Osteoblast (primary cell): ENCODE results near the gene RIMKLB. TPM values are rescaled to one million over a fixed set of nuclear protein-coding genes. Genes with fewer than 3 reads are reported as not detected.

ENCODE experiments used
- DNase-seq: peaks from one replicate; pipeline ENCODE4 v3.0.0; 2011; ENCODE audit warnings: low spot score, mixed read lengths; ENCODE audit not compliant: insufficient read length; ENCODE audit errors: missing footprints
- H2AFZ ChIP-seq: 2 replicates; pipeline ENCODE4 v1.6.0; 2011; ENCODE audit warnings: mild to moderate bottlenecking, low read length
- H3K27ac ChIP-seq: 2 replicates; pipeline ENCODE4 v1.5.1; 2011; ENCODE audit warnings: mild to moderate bottlenecking, low read depth, low read length, moderate library complexity
- H3K27me3 ChIP-seq: 2 replicates; pipeline ENCODE4 v1.6.0; 2012; ENCODE audit warnings: mild to moderate bottlenecking, control low read depth, inconsistent platforms, low read length, moderate library complexity; ENCODE audit not compliant: insufficient read depth
- H3K36me3 ChIP-seq: 2 replicates; pipeline ENCODE4 v1.5.1; 2011; ENCODE audit warnings: mild to moderate bottlenecking, low read length, control low read depth, moderate library complexity; ENCODE audit not compliant: insufficient read depth
- H3K4me1 ChIP-seq: 2 replicates; pipeline ENCODE4 v1.5.1; 2011; ENCODE audit warnings: mild to moderate bottlenecking, low read length, control low read depth, moderate library complexity; ENCODE audit not compliant: insufficient read depth
- H3K4me2 ChIP-seq: 2 replicates; pipeline ENCODE4 v1.6.0; 2011; ENCODE audit warnings: mild to moderate bottlenecking, low read length; ENCODE audit not compliant: insufficient read depth
- H3K4me3 ChIP-seq: fragments of 200-600 bp; sonication (generic); 3 replicates; pipeline ENCODE4 v1.5.1; 2012; ENCODE audit warnings: mild to moderate bottlenecking, low read length, inconsistent platforms; ENCODE audit not compliant: insufficient read depth
- H3K79me2 ChIP-seq: 2 replicates; pipeline ENCODE4 v1.6.0; 2012; ENCODE audit warnings: mild to moderate bottlenecking, low read length, control low read depth, inconsistent platforms; ENCODE audit not compliant: insufficient read depth
- H3K9me3 ChIP-seq: 2 replicates; pipeline ENCODE4 v1.5.1; 2011; ENCODE audit warnings: low read depth, low read length, control low read depth
- H4K20me1 ChIP-seq: 2 replicates; pipeline ENCODE4 v1.6.0; 2012; ENCODE audit warnings: mild to moderate bottlenecking, low read length, control low read depth; ENCODE audit not compliant: insufficient read depth
- total RNA-seq: library from RNA; depleted of rRNA; stranded (reverse); fragments of >200 nt; gene quantifications from 2 replicates; pipeline ENCODE4 v1.2.3, GENCODE V29; 2012
- TF ChIP-seq, protein P1 (sequence below): IDR thresholded peaks from 2 replicates; pipeline ENCODE4 v1.5.1; 2011; ENCODE audit warnings: mild to moderate bottlenecking, low read depth, low read length, moderate library complexity; ENCODE audit errors: extremely low read depth

The RIMKLB gene
- total RNA-seq, 1 donor: 35.5 TPM

DNA sequence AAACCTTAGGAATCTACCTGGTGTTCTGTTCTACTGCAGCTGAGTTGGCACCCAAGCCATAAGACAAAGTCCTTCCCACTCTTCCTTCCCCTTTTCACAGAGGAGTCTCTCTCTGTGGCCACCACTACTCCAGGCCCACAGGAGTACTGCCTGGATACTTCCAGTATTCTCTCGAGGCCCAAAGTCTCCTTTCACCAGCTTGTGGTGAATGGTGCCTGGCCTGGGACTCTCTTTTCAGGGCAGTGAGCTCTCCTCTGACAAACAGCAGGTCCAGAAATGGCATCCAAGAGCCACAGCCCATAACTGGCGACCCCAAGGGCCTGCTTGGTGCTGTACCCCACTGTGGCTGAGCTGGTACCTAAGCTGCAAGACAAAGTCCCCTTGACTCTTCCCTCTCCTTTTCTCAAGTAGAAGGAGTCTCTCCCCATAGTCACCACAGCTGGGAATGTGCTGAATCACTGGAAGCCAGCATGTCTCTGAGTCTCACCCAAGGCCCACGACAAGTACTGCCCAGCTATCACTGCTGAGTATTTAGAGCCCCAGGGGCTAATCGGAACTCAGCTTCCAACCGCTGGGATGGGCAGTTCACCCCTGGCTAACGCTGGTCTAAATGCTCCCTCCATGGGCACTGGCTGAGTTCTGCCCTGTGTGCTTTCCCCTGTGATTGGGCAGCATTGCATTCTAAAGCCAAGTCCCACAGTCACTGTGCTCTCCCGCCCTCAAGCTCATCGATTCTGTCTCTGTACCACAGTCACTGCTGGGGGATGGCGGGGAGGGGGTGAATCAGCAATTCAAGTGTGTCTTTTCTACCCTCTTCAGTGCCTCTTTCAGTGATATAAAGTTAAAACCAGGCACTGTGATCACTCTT lies 130.7 kb downstream of the RIMKLB start:
- Histone ChIP-seq H3K27me3 (peaks cover 3% of the 10 kb centered on the region), H2AFZ (no peak overlapping the region), H3K4me2 (no peak overlapping the region), H3K36me3 (no peaks in the 10 kb centered on the region), H3K4me3 (no peak overlapping the region), H3K4me1 (no peaks in the 10 kb centered on the region), H3K27ac (no peak overlapping the region), H3K9me3 (no peaks in the 10 kb centered on the region), H3K79me2 (no peaks in the 10 kb centered on the region), H4K20me1 (no peaks in the 10 kb centered on the region)
- TF ChIP-seq, protein P1, sequence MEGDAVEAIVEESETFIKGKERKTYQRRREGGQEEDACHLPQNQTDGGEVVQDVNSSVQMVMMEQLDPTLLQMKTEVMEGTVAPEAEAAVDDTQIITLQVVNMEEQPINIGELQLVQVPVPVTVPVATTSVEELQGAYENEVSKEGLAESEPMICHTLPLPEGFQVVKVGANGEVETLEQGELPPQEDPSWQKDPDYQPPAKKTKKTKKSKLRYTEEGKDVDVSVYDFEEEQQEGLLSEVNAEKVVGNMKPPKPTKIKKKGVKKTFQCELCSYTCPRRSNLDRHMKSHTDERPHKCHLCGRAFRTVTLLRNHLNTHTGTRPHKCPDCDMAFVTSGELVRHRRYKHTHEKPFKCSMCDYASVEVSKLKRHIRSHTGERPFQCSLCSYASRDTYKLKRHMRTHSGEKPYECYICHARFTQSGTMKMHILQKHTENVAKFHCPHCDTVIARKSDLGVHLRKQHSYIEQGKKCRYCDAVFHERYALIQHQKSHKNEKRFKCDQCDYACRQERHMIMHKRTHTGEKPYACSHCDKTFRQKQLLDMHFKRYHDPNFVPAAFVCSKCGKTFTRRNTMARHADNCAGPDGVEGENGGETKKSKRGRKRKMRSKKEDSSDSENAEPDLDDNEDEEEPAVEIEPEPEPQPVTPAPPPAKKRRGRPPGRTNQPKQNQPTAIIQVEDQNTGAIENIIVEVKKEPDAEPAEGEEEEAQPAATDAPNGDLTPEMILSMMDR: no peak
- no peak for DNase-seq

DNA sequence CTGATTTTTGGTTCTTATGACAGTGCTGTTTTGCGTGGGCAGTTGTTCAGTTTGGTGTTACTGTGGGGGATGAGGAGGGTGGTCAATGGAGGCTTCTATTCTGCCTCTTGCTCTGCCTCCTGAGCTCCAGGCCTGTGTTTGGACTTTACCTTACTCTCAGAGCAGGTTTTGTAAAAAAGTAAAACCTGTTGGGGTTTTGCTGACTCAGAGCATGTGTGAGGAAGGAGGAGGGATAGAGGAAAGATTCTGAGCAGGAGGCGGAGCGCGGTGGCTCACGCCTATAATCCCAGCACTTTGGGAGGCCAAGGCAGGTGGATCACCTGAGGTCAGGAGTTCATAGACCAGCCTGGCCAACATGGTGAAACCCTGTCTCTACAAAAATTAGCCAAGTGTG lies 131.3 kb downstream of the RIMKLB start:
- H3K27ac ChIP-seq: no peak overlapping the region
- no peaks in the 10 kb centered on the region for H3K9me3 ChIP-seq
- no peaks in the 10 kb centered on the region for H3K36me3 ChIP-seq
- H2AFZ ChIP-seq: no peak overlapping the region
- H3K79me2 ChIP-seq: no peaks in the 10 kb centered on the region
- no peak for DNase-seq
- H4K20me1 ChIP-seq: no peaks in the 10 kb centered on the region
- no peaks in the 10 kb centered on the region for H3K4me1 ChIP-seq
- H3K4me2 ChIP-seq: no peak overlapping the region
- no peak overlapping the region for H3K4me3 ChIP-seq
- H3K27me3 ChIP-seq: no peaks in the 10 kb centered on the region
- TF ChIP-seq, protein P1: no peak

DNA sequence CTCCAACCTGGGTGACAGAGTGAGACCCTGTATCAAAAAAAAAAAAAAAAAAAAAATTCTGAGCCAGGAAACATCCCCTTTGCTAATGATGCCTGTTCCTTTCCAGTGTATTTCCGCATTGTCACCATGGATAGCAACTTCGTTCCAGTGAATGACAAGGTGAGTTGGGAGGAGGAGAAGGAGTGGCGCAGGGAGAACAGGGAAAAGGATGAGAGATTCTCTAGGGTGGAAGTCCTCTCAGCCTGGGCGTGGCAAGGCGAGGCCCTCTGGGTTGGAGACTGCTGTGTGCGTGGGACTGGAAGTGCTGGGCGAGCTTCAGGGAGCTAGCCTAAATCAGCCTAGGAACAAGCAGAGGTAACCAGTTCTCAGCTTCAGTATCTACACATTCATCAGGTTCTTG lies 131.8 kb downstream of the RIMKLB start:
- Histone ChIP-seq H3K4me3 (no peak overlapping the region), H3K9me3 (no peaks in the 10 kb centered on the region), H2AFZ (no peak overlapping the region), H3K27me3 (no peaks in the 10 kb centered on the region), H3K27ac (no peak overlapping the region), H3K36me3 (no peaks in the 10 kb centered on the region), H4K20me1 (no peaks in the 10 kb centered on the region), H3K79me2 (no peaks in the 10 kb centered on the region), H3K4me2 (no peak overlapping the region), H3K4me1 (no peaks in the 10 kb centered on the region)
- no peak for DNase-seq
- TF ChIP-seq, protein P1: no peak

DNA sequence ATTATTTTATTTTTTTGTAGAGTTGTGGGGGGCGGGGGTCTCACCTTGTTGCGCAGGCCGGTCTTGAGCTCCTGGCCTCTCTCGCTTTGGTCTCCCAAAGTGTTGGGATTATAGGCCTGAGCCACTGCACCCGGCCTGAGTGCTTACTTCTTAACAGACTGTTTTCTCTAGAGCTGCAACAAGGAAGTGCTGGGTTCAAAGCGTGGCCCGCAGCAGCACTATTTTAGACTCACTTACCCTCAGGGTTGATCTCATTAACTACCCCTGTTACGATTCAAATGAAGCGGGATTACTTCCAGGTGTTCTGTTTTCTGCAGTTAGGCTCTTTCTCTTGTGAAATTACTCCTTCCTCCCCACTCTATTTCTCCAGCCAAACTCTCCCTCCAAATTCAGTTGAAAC lies 133.3 kb downstream of the RIMKLB start:
- H4K20me1 ChIP-seq: no peaks in the 10 kb centered on the region
- H3K4me3 ChIP-seq: no peak overlapping the region
- no peak for DNase-seq
- H3K4me2 ChIP-seq: no peak overlapping the region
- H3K9me3 ChIP-seq: no peaks in the 10 kb centered on the region
- no peak overlapping the region for H2AFZ ChIP-seq
- H3K27ac ChIP-seq: no peak overlapping the region
- no peaks in the 10 kb centered on the region for H3K4me1 ChIP-seq
- no peaks in the 10 kb centered on the region for H3K36me3 ChIP-seq
- no peaks in the 10 kb centered on the region for H3K27me3 ChIP-seq
- TF ChIP-seq, protein P1: no peak
- H3K79me2 ChIP-seq: no peaks in the 10 kb centered on the region
